HG02884 (cell line): ENCODE measurements around the gene NCKAP5.
"Not testable (repeated sequence)": the region's sequence is repeated elsewhere in the genome, so short reads cannot be mapped to it uniquely, and the experiment has no call there.

Source experiments
- ATAC-seq: cut with Tn5 transposase; IDR thresholded peaks from one replicate; pipeline ENCODE4 v1.9.1; 2021; ENCODE audit warnings: mild to moderate bottlenecking, moderate library complexity; ENCODE audit not compliant: unreplicated experiment

The NCKAP5 gene

DNA sequence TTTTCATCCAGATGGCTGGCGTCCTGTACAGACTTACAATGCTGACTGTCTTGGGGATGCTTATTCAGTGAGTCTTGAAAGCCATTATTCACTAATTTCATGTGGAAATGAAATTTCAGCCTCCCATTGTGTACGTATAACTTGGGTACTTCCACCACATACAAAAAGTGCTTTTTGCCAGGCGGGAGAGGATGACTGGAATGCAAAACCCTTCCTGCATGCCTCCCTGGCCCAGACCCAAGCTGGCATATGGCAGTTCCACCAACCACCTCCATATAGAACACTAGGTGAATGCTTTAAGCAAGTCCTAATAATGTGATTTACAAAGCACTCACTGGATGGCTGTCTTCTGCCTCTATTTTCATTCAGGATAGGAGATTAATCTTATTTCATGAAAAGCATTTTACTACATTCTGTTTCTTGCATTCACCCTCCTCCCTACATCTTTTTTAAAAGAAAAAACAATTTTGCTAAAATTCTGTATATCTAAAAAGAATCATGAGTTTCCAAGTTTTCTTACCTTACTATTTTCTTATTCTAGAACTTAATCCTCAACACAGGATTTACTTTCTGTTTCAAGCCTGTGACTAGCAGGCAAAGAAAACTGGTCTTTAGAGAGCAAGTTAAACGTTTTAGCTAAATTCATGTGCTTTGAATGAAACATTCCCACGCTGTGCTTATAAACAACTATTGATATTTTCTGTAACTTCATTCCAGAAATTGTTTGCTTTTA is 327.6 kb downstream of the NCKAP5 start:
- no peak for ATAC-seq

DNA sequence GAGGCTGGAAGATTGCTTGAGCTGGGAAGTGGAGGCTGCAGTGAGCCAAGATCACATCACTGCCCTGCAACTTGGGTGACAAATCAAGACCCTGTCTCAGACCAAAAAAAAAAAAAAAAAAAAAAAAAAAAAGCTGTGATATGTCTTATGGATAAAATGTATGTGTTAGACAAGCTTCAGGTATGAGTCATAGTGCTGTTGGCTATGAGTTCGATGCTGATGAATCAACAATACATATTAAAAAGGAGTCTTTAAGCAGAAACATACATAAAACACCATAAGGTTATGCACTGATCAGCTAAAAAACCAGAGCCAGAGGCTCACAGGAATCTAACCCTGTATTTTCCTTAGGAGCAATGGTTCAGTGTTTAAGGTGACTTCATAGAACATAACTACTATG is 332.3 kb downstream of the NCKAP5 start:
- no peak for ATAC-seq

DNA sequence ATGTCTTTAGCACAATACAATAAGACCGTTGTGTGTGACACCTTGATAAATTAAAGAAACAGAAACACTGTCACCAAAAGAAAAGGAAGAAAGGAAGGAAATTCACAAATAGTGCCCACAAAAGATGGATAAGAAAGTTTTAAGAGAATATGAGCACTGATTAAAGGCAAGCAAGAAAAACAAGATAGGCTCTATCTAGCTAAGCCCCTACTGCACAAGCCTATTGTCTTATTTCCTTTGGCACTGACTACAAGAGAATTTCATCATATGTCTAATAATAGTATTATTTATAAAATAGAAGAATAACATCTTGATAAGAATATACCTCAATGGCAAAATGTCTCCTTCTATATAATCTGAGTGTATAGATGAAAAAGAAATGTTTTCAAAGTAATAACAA is 335.7 kb downstream of the NCKAP5 start:
- no peak for ATAC-seq

DNA sequence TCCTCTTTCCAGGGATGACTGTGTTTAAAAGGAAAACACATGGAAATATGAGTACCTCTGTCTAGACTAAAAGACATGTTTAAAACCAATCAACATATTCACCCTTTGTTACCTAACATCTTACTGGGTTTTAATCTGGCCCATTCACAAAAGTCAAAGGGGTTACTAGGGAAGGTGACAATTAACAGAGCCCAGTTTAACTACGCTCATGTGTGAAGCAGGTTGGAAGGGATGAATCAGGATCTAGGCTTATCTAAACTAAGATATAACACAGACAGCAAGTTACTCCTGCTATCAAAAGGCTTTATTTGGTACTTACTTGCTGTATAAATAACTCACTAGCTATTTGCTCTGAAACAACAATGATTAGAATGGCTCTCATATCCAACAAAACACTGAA is 337.0 kb downstream of the NCKAP5 start:
- ATAC-seq, result no peak

DNA sequence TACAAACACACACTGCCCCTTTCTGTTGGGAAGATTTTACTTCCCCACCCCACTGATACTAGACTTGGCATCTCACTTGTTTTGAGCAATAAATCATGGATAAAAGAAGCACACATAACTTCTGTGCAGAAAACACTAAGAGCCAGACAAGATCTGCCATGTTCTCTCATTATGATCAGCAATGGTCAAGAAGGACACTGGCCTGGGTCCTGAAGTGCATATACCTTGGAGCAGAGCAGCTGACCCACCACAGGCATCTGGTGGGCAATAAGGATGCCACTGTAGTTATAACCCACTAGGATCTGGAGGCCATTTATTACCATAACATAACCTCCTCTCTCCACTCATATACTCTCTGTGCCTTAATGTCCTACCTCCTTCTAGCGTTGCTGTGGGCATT is 338.3 kb downstream of the NCKAP5 start:
- ATAC-seq, result no peak

DNA sequence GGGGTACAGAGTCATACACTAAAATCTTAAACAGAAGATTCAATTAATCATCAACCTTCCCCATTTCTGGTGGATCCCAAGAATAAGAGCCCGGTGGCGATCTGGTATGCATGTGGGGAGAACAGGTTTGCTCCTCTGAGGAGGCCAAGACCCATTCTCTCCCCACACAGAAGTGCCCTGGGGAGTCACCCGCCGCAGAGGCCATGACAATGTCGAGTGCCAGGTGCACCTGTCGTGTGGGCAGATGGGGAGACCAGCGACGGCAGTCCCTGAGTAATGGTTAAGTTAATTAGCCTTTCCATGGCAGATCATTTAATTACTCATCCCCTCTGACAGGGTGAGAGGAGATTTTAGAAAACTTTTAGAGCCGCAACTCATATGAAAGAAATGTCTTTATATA is 345.0 kb downstream of the NCKAP5 start:
- no peak for ATAC-seq

DNA sequence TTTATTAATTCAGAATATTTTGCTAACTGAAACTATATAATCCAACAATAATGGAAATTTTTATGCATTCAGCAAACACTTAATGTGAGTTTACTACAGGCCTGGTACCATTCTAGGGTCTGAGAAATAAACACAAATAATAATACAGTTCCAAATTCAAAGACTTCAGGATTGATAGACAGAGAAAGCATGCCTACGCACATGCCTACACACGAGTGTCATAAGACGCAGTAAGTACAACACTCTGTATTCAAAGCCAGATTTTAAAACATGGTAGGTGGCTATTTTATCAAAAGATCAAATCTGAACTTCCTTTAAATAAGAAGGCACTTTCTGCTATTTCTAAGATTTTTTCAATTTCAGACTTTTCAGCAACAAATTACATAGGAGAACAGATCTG is 346.9 kb downstream of the NCKAP5 start:
- ATAC-seq, result no peak

DNA sequence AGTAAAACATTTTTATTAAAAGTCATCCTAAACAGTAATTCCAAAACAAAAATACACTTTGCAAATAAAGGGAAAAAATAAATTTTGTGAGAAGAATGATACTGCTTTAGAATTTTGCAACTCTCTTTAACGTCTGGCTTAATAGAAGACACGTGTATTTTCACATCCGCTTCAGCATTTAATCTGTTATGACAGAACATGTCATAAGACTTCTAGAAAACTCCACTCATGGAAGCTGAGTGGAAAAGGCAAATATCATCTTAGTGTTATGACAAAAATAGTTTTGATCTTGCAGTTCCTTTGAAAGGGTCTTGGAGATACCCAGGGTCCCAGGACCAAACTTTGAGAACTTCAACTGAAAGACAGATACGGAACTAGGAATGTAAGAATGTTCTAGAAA is 350.1 kb downstream of the NCKAP5 start:
- no peak for ATAC-seq

DNA sequence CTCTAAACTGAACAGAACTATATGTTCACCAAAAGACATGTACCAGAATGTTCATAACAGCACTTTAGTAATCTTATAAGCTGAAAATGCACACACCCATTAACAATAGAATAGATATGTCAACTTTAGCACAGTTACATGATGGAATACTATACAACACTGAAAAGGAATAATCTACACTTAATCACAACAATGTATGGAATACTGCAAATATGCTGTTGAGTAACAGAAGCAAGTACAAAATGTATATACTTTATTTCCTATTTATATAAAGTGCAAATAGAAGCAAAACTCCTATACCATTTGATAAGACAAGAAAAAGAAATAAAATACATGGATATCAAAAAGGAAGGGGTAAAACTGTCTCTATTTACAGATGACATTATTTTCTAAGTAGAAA is 352.8 kb downstream of the NCKAP5 start:
- ATAC-seq, result no peak

DNA sequence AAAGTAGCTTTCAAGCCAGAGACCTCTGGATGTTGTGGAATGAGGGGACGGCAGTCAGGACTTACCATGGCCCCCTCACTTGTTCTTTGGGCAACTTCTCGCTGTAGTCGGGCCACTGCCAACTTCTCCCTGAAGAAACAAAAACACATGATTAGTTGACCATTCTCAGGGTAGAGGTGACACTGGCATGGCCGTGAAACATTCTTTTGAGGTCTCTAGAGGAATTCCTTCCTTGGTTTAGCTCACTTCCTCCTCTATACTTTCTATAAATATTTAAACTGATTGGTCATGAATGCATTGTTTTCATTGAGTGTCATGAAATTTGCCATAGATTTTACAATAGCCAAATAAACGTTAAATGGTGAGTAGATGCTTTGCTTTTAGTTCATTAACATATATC is 354.6 kb downstream of the NCKAP5 start:
- no peak for ATAC-seq

DNA sequence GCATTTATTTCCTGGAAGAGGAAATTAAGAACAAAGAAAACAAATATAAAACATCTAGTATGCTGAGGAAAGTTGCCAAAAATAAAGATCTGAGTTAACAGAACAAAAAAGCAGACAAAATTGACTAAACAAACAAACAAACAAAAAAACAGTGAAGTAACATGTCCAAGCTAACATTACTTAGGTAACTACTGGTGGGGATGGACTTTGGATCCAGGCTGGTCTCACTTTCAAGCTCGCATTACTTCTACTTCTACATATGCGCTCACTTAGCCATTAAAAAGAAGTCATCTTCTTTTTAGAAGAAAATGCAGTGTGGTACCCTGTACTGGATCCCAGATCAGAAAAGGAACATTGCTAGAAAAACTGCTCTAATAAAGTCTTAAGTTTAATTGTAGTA is 358.9 kb downstream of the NCKAP5 start:
- ATAC-seq, result no peak

DNA sequence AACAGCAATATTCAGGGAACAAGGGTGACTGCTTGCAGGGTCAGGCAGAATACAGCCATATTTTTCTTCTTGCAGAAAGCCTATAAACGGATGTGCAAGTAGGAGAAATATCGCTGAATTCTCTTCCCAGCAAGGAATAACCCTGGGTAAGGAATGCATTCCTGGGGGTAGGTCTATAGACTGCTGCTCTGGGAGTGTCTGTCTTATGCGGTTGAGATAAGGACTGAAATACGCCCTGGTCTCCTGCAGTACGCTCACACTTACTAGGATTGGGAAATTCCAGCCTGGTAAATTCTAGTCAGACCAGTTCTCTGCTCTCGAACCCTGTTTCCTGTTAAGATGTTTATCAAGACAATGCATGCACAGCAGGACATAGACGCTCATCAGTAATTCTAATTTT is 361.6 kb downstream of the NCKAP5 start:
- ATAC-seq, result not testable (repeated sequence)

DNA sequence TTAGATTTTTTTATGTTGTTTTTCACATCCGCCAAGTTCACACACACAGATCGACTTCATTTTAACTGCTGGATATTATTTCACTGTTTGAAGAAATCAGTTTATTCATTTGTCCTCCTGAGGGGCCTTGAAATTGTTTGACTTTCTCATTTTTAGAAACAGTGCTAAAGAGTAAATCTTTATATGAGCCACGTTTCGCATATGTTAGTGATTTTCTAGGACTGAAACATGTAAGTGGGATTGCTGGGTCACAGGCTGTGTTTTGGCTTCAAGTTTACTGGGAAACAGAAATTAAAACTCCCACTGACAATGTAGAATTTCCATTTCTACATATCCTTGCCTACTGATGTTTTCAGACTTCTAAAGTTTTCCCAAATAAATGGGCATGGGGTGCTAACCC is 363.8 kb downstream of the NCKAP5 start:
- no peak for ATAC-seq

DNA sequence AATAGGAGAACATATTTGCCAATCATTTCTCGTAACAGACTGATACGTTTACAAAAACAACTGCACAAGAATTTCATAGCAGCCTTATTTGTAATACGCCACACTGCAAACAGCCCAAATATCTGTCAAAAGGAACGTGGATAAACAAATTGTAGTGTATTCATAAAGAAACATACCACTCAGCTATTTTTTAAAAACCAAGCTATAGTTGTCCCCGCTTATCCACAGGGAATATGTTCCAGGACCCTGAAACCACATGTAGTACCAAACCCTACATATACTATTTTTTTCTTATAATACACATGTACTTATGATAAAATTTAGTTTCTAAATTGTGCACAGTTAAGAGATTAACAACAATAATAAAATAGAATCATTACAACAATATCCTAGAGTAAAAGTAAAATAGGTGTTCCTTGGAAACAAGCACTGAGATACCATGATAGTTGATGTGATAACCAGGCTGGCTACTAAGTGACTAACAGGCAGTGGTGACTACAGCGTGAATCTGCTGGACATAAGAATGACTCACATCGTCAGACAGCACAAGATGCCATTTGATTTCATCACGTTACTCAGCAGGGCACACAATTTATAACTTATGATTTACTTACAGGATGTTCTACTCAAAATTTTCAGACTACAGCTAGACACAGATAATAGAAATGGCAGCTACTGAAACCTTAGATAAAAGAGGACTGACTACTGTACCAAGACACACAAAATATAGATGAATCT is 367.4 kb downstream of the NCKAP5 start:
- ATAC-seq, result no peak

DNA sequence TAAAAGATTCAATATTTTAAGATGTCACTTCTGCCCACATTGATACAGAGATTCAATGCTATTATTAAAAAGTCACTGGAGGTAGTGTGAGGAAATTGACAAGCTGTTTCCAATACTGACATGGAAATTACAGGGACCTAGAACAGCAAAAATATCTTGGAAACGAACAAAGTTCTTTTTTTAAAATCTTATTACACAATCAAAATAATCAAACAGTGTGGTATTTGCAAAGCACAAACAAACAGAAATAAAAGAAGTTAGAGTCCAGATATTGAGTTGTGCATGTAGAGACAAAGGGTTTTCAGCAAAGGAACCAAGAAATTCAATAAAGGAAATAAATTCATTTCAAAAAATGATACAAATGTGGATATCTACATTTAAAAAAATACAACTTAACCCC is 369.6 kb downstream of the NCKAP5 start:
- no peak for ATAC-seq

DNA sequence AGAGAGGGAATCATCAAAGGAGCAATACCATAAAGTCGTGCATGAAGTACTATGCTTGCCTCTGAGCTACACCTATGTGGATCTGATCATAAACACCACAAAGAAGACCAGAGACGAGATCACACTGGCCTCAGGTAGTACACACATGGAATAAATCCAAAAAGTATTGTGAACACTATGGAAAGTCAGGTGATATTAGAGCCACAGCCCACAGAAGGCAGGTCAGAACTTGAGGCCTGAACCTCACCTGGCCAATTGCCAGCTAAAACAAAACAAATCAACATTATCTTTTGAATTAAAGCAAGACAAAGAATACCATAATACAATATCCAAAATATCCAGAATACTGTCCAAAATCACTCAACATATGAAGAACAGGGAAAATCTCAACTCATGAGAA is 371.1 kb downstream of the NCKAP5 start:
- no peak for ATAC-seq

DNA sequence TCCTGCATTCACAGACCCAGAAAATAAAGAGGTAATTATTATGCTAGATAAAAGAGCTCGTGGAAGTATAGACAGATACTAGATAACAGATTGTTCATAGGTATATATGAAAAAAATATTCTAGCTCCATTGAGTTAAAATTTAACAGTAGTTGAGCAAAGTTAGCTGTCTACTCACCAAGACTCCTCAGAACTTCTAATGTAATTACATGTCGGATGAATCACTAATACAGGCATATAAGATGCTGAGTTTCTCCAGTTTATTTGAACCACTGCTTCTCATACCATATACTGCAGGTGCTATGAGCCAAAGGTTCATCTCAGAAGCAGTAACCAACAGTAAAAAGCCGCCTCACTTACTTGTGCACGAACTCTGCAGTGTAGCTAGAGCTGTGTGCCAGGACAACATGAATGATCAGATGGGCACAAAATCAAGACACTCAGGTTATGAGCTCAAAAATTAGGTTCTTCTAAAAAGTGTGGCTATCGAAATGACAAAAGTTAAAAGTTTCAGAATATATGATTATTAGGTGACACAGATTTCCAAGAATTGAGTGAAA is 373.4 kb downstream of the NCKAP5 start:
- ATAC-seq, result no peak

DNA sequence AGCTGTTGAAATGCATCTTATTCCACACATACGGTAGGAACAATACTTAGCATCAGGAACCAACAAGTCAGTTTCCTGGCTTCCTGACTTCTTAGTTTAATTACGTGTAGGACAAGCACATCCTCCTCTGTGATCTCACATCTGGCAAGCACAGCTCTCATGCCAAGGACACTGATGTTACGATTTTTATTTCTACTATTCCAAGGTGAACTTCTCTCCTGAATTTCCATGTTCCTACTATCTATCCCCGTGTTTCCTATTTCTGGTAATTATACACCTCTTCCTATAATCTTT is 374.0 kb downstream of the NCKAP5 start:
- ATAC-seq, result no peak

DNA sequence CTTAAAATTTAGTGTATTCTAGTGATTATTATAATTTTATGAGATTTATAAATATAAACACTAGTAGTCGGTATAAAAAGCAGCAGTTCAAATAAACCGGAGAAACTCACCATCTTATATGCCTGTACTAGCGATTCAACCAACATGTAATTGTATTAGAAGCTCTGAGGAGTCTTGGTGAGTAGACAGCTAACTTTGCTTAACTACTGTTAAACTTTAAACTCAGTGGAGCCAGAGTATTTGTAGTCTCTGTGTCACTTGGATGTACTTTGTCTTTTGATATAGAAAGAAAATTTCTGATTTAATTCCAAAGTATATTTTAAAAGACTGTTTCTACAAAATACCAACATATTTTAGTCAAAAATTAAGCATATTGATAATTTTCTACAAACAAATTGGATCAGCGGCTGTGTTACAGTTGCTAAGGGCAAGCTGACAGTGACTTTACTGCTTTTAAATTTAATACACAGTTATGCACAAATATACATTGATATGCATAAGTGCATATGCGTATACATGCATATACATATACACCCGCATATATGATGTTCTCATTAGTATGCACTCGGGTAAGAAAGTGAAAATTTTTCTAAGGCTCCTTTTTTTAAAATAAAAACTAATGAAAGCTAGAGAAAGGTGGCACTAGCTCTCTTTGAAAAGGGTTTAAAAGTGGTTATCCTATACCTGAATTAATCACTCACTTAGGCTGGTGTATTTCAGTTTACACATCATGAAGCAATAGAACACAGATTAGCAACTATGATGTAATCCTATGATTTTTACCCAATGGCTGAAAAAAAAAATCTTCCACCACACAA is 374.5 kb downstream of the NCKAP5 start:
- no peak for ATAC-seq

DNA sequence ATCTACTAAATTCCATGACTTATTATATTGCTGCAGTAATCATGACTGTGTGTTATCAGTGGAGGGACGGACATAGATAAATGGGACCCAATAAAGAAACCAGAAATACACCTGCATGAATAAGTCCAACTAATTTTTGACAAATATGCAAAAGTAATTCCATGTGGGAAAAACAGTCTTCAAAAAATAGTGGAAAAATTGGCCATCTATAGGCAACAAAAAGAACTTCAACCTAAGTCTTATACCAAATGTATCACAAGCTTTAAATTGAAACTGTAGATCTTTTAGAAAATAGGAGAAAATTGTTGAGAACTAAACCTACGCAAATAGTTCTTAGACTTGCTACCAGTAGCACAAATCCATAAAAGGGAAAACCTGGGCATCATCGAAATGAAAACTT is 376.2 kb downstream of the NCKAP5 start:
- ATAC-seq, result no peak

DNA sequence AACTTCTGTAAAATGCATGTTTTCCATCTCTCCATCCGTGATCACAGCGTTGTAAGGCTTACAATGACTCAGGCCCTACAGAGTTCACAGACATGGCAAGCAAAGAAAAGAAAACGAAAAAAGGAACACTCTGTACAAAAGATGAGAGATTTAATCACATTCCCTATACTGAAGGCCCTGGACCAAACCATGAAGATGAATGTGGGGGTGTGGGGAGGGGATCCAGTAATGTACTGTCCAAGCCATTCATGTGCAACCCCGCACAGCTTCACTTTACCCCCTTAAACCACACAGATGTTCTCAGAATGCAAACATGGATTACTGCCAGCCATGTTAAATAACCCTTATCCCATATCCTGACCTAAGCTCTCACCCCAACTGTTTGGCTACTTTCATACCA is 391.1 kb downstream of the NCKAP5 start:
- ATAC-seq, result no peak

DNA sequence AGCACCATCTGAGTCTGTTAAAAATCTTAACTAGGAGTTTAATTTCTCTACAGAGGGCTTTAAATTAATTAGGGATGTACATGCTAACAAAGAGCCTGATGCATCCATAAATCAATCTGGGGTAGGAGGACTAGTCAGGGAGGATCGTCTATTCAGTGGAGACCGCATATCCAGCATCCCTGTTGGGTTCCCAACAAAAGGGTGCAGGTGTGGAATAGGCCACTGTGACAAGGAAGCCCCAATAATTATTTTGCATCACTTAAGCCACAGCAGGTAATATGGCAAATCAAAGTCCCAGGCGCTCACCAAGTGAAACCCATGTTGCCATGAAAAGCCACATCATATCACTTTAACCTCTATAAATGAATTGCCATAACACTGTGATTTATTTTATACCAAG is 392.3 kb downstream of the NCKAP5 start:
- ATAC-seq, result no peak
